Astrocyte (in vitro differentiated cells and primary cell): ENCODE results near the gene CACNA1C.

Source experiments
- CTCF ChIP-seq: IDR thresholded peaks from 2 replicates; pipeline ENCODE4 v1.5.1; 2011; ENCODE audit warnings: low read depth, mild to moderate bottlenecking, inconsistent platforms, low read length, moderate library complexity; ENCODE audit not compliant: insufficient read depth
- EZH2 ChIP-seq: IDR thresholded peaks from 2 replicates; pipeline ENCODE4 v1.6.1; 2012; ENCODE audit warnings: mild to moderate bottlenecking, low read length, inconsistent platforms; ENCODE audit not compliant: insufficient read depth

GRCh38 chr12:2637371-2637770, 584.6 kb downstream of the CACNA1C start:
- no peak for TF ChIP-seq CTCF
- TF ChIP-seq EZH2, result no peak
